Erythroblast (primary cell): ENCODE results near the gene URM1.

Experiments used
- DNase-seq, 2 experiments: peaks; one replicate each; lab custom pipeline; 2025; lab: John Stamatoyannopoulos, UW
- GATA1 ChIP-seq: IDR thresholded peaks from 2 replicates; pipeline ENCODE4 v1.6.1; 2011; ENCODE audit warnings: low read depth, mild to moderate bottlenecking, control low read depth, low read length, moderate library complexity
- POLR2A ChIP-seq: IDR thresholded peaks from 2 replicates; pipeline ENCODE4 v1.6.1; 2011; ENCODE audit warnings: mild to moderate bottlenecking, low read length

Gene URM1

GRCh38 chr9:128385496-128386460 is 14.6 kb downstream of the URM1 start:
- TF ChIP-seq GATA1 (no peak), POLR2A (no peak)
- no peak for DNase-seq

- TF ChIP-seq GATA1, result no peak
- no peak for TF ChIP-seq POLR2A
- no peak for DNase-seq
These were observed 17.0 kb downstream of the URM1 start for GRCh38 chr9:128388150-128388549.

- DNase-seq, result no peak
- TF ChIP-seq POLR2A (no peak), GATA1 (no peak)
These were observed 18.4 kb downstream of the URM1 start for GRCh38 chr9:128389395-128390149.

GRCh38 chr9:128390150-128390812 is 19.1 kb downstream of the URM1 start:
- no peak for DNase-seq
- no peak for TF ChIP-seq POLR2A
- TF ChIP-seq GATA1, result no peak

- TF ChIP-seq POLR2A (no peak), GATA1 (no peak)
- no peak for DNase-seq
These were observed 19.9 kb downstream of the URM1 start for GRCh38 chr9:128390813-128391711.

GRCh38 chr9:128391956-128392301 is 20.8 kb downstream of the URM1 start:
- no peak for DNase-seq
- TF ChIP-seq POLR2A (no peak), GATA1 (no peak)

- DNase-seq, result no peak
These were observed 21.3 kb downstream of the URM1 start for GRCh38 chr9:128392302-128393144.

GRCh38 chr9:128393145-128393775 is 22.1 kb downstream of the URM1 start:
- TF ChIP-seq POLR2A (no peak), GATA1 (no peak)
- DNase-seq, result no peak

More at GRCh38 chr9:128392302-128393144, 21.3 kb downstream of the URM1 start:
- TF ChIP-seq GATA1 (no peak), POLR2A (no peak)

- TF ChIP-seq POLR2A (no peak), GATA1 (no peak)
- no peak for DNase-seq
These were observed 22.8 kb downstream of the URM1 start for GRCh38 chr9:128393970-128394369.

GRCh38 chr9:128394379-128395168 is 23.4 kb downstream of the URM1 start:
- TF ChIP-seq POLR2A, result no peak
- no peak for TF ChIP-seq GATA1
- no peak for DNase-seq

GRCh38 chr9:128396970-128397613 is 25.9 kb downstream of the URM1 start:
- no peak for DNase-seq
- TF ChIP-seq GATA1 (no peak), POLR2A (no peak)
